HL-60 (cell line): Measurements from ENCODE around the gene SLC25A21.

Experiments
- CTCF ChIP-seq: IDR thresholded peaks from one replicate; pipeline ENCODE4 v1.5.1; 2011; ENCODE audit warnings: low read length, control low read depth, inconsistent platforms; ENCODE audit not compliant: insufficient read depth
- POLR2AphosphoS5 ChIP-seq: IDR thresholded peaks from 2 replicates; pipeline ENCODE4 v1.6.1; 2012; ENCODE audit warnings: low read depth

DNA sequence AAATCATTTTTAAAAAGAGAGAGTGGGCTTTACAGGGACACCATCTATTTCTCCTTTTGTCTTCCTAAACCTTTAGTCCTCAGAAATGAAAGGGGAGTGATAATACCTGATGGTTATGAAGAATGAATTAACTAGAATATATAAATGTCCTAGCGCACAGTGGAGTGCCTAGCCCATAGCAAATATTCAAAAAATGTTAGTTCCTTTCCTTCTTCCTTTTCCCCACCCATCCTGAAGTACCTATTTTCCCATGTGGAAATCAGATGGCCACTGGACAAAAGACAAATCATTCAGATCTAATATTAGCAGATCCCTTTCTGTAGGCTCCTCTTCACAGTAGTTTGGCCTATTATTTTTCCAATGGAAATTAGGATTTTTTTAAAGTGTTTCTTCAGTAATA lies 90.0 kb downstream of the SLC25A21 start:
- no peak for TF ChIP-seq CTCF
- no peak for TF ChIP-seq POLR2AphosphoS5
